ENCODE results near the gene SPEN. TPM values are rescaled to one million over a fixed set of nuclear protein-coding genes. Genes with fewer than 3 reads are reported as not detected.

The SPEN gene
- total RNA-seq, 1 experiment from 2014 or later, result 58.3 TPM

DNA sequence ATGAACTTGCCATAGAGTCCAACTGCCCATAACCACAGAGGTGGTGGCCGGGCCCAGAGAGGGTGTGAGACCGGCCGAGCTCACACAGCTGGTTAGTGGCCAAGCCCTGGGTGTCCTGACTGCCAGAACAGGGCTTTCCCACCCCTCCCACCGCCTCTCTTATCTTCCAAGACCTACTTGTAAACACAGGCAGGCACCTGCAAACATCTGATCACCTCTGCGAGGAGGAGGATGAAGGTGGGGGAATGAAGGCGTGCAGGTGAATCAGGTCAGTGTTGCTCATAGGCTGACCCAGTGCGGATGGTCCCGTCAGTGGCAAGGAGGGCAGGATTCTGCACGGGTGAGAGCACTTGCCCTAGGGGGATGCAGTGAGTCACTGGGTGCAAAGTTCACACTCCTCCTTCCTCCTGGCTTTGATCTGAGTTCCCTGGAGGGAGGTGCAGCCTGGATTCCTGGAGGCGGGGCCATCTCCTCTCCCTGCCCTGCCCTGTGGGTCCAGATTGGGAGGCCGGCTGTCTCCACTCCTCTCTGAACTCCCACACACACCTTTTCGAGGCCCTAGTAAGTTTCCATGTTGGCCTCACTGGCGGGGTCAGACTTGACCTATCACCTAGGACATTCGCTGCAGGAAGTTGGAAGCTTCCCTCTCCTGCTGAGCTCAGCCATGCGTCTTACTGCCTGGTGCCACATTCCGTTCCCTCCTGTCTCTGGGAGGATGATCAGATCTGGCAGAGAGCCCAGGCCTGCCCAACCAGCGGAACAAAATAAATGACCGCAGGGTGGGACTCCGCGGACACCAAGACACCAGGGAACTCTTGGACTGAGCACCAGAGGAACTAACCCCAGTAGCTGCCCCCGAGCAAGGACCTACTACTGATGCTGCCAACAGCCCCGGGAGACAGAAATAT, 47.3 kb upstream of the SPEN start:
- ChIA-PET CTCF (interaction anchor here (1.4 to 1.6 kb wide), 2 partner anchors 8 to 15 kb away, joined by 6 read pairs; no protein-coding TSS in a partner anchor), POLR2A (interaction anchor here (0.5 to 1.8 kb wide), 2 partner anchors 34 to 44 kb away, joined by 7 to 23 read pairs; no protein-coding TSS in a partner anchor)
- BruUV-seq (replicated peaks), result no TSS peak
- TF ChIP-seq, protein P1, sequence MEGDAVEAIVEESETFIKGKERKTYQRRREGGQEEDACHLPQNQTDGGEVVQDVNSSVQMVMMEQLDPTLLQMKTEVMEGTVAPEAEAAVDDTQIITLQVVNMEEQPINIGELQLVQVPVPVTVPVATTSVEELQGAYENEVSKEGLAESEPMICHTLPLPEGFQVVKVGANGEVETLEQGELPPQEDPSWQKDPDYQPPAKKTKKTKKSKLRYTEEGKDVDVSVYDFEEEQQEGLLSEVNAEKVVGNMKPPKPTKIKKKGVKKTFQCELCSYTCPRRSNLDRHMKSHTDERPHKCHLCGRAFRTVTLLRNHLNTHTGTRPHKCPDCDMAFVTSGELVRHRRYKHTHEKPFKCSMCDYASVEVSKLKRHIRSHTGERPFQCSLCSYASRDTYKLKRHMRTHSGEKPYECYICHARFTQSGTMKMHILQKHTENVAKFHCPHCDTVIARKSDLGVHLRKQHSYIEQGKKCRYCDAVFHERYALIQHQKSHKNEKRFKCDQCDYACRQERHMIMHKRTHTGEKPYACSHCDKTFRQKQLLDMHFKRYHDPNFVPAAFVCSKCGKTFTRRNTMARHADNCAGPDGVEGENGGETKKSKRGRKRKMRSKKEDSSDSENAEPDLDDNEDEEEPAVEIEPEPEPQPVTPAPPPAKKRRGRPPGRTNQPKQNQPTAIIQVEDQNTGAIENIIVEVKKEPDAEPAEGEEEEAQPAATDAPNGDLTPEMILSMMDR (IDR thresholded peaks at IDR 0.05), result no peak
- TF ChIP-seq SIN3A (IDR thresholded peaks at IDR 0.05; ENCODE audit: borderline replicate concordance, insufficient read depth, low read depth, low read length) (no peak), POLR2AphosphoS5 (IDR thresholded peaks at IDR 0.05; ENCODE audit: low read depth, low read length) (0 out of 2 replicates have a peak, but pooled peaks have one; percentile 29), TCF7L2 (IDR thresholded peaks at IDR 0.05; ENCODE audit: low read depth, low read length) (peak; percentile 100)
- TF ChIP-seq, protein P2, sequence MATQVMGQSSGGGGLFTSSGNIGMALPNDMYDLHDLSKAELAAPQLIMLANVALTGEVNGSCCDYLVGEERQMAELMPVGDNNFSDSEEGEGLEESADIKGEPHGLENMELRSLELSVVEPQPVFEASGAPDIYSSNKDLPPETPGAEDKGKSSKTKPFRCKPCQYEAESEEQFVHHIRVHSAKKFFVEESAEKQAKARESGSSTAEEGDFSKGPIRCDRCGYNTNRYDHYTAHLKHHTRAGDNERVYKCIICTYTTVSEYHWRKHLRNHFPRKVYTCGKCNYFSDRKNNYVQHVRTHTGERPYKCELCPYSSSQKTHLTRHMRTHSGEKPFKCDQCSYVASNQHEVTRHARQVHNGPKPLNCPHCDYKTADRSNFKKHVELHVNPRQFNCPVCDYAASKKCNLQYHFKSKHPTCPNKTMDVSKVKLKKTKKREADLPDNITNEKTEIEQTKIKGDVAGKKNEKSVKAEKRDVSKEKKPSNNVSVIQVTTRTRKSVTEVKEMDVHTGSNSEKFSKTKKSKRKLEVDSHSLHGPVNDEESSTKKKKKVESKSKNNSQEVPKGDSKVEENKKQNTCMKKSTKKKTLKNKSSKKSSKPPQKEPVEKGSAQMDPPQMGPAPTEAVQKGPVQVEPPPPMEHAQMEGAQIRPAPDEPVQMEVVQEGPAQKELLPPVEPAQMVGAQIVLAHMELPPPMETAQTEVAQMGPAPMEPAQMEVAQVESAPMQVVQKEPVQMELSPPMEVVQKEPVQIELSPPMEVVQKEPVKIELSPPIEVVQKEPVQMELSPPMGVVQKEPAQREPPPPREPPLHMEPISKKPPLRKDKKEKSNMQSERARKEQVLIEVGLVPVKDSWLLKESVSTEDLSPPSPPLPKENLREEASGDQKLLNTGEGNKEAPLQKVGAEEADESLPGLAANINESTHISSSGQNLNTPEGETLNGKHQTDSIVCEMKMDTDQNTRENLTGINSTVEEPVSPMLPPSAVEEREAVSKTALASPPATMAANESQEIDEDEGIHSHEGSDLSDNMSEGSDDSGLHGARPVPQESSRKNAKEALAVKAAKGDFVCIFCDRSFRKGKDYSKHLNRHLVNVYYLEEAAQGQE (IDR thresholded peaks at IDR 0.05; ENCODE audit: insufficient read depth in 1 of 2, low read depth in 2 of 2, low read length in 1 of 2), result no peak
- Histone ChIP-seq H3K36me3 (ENCODE audit: control insufficient read depth, insufficient read depth, low read length) (no peaks in the 10 kb centered on the region), H3K4me1 (ENCODE audit: control insufficient read depth, insufficient read depth, low read length) (peaks cover 76% of the 10 kb centered on the region), H3K27ac (ENCODE audit: low read length) (peak overlapping the region; percentile 99), H3K27me3 (ENCODE audit: control insufficient read depth, insufficient read depth, low read length) (no peaks in the 10 kb centered on the region), H3K9me3 (ENCODE audit: control insufficient read depth, insufficient read depth, low read depth, low read length) (no peaks in the 10 kb centered on the region), H3K4me3 (ENCODE audit: low read depth in 2 of 2, low read length in 2 of 2) (peak overlapping the region; percentile 34)
- DNase-seq (ENCODE audit: low read depth, low spot score) (peak; percentile 90), ATAC-seq (peak; percentile 82)
- in situ Hi-C loops (cut with HindIII; ENCODE audit: low pct_unique_long_range_greater_than_20kb, low sequenced_read_pairs) (no loop called here), intact Hi-C loops (cut with micrococcal nuclease; ENCODE audit: unreplicated experiment) (loop anchor here (10.0 kb wide), 2 partner anchors 115 to 195 kb away; no protein-coding TSS in a partner anchor)

DNA sequence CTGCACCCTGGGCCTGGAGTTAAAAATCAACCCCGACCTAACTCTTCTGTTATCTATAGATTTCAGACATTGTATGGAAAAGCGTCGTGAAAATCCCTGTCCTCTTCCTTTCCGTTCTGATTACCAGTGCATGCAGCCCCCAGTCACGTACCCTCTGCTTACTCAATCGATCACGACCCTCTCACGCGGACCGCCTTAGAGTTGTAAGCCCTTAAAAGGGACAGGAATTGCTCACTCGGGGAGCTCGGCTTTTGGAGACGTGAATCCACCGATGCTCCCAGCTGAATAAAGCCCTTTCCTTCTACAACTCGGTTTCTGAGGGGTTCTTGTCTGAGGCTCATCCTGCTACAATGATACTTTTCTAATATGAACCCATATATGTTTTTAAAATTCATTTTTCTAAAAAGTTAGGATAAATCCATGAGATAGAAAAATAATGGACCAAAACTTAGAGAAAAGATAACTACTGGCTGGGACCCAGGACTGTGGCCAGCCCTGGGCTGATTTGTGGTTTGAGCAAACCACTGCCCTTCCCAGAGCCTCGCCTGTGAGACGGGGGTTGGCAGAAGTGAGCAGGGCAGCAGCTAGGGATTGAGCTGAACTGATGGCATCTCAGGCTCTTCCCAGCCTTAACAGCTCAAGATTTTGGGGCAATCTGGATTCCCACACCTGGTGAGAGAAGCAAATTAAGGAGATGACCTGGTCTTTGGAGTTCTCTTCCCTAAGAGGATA, 45.1 kb upstream of the SPEN start:
- Histone ChIP-seq H3K27me3 (ENCODE audit: control insufficient read depth, insufficient read depth, low read length) (no peaks in the 10 kb centered on the region), H3K36me3 (ENCODE audit: control insufficient read depth, insufficient read depth, low read length) (no peaks in the 10 kb centered on the region), H3K4me1 (ENCODE audit: control insufficient read depth, insufficient read depth, low read length) (peaks cover 56% of the 10 kb centered on the region), H3K9me3 (ENCODE audit: control insufficient read depth, insufficient read depth, low read depth, low read length) (no peaks in the 10 kb centered on the region), H3K27ac (ENCODE audit: low read length) (peak overlapping the region; percentile 99), H3K4me3 (ENCODE audit: low read depth in 2 of 2, low read length in 2 of 2) (no peak overlapping the region)
- no peak for ATAC-seq
- POLR2A ChIA-PET, result no interaction called here
- no peak for DNase-seq (ENCODE audit: low read depth, low spot score)
- no TSS peak for BruUV-seq (replicated peaks)
- TF ChIP-seq, protein P2 (IDR thresholded peaks at IDR 0.05; ENCODE audit: insufficient read depth in 1 of 2, low read depth in 2 of 2, low read length in 1 of 2), result no peak
- TF ChIP-seq POLR2AphosphoS5 (IDR thresholded peaks at IDR 0.05; ENCODE audit: low read depth, low read length) (no peak), SIN3A (IDR thresholded peaks at IDR 0.05; ENCODE audit: borderline replicate concordance, insufficient read depth, low read depth, low read length) (no peak), TCF7L2 (IDR thresholded peaks at IDR 0.05; ENCODE audit: low read depth, low read length) (no peak)
- TF ChIP-seq, protein P1 (IDR thresholded peaks at IDR 0.05), result no peak
- CTCF ChIA-PET, result interaction anchor here (0.6 to 3.2 kb wide), 6 partner anchors 11 to 81 kb away, joined by 3 to 12 read pairs (median 4); no protein-coding TSS in a partner anchor
- intact Hi-C loops (cut with micrococcal nuclease; ENCODE audit: unreplicated experiment), result loop anchor here (10.0 kb wide), 1 partner anchor 112 kb away; no protein-coding TSS in a partner anchor
- in situ Hi-C loops (cut with HindIII; ENCODE audit: low pct_unique_long_range_greater_than_20kb, low sequenced_read_pairs), result no loop called here

Data from Panc1 (cell line).